Thyroid gland (tissue), 4 donors: ENCODE results near the gene CBLB.

Source experiments
- CTCF ChIP-seq, 6 experiments: fragments of 200-600 bp in 3 of 6; fragments of 450-650 bp in 3 of 6; sonication (generic) in 3 of 6; IDR thresholded peaks; one replicate each; pipeline ENCODE4 v1.5.1; 2016 to 2019; ENCODE audit warnings: antibody characterized with exemption in 6 of 6, mild to moderate bottlenecking in 2 of 6, inconsistent platforms in 1 of 6, moderate library complexity in 1 of 6
- POLR2A ChIP-seq, 2 donors: fragments of 450-650 bp; IDR thresholded peaks; one replicate each; pipeline ENCODE4 v1.6.1; 2017; ENCODE audit warnings: antibody characterized with exemption in 2 of 2, mild to moderate bottlenecking in 2 of 2, moderate library complexity in 1 of 2

- TF ChIP-seq CTCF (IDR thresholded peaks at IDR 0.05): no peak
- no peak for TF ChIP-seq POLR2A (IDR thresholded peaks at IDR 0.05)
Measured at GRCh38 chr3:105622169-105622568, 246.6 kb downstream of the CBLB start.
